ENCODE measurements around the gene LYRM4.

The LYRM4 gene

GRCh38 chr6:5138995-5139827 lies 121.5 kb downstream of the LYRM4 start:
- TF ChIP-seq POLR2A (IDR thresholded peaks at IDR 0.05; ENCODE audit: low read length), result no peak
- no peak for TF ChIP-seq GATA1 (IDR thresholded peaks at IDR 0.05; ENCODE audit: low read depth, low read length)
- no peak for DNase-seq

GRCh38 chr6:5136851-5137250 lies 123.9 kb downstream of the LYRM4 start:
- no peak for DNase-seq
- TF ChIP-seq GATA1 (IDR thresholded peaks at IDR 0.05; ENCODE audit: low read depth, low read length), result no peak
- no peak for TF ChIP-seq POLR2A (IDR thresholded peaks at IDR 0.05; ENCODE audit: low read length)

- TF ChIP-seq POLR2A (IDR thresholded peaks at IDR 0.05; ENCODE audit: low read length), result no peak
- no peak for TF ChIP-seq GATA1 (IDR thresholded peaks at IDR 0.05; ENCODE audit: low read depth, low read length)
- DNase-seq, result peak; percentile 54 to 73
Observed at GRCh38 chr6:5135788-5136376, 124.9 kb downstream of the LYRM4 start.

GRCh38 chr6:5133943-5134342 lies 126.8 kb downstream of the LYRM4 start:
- TF ChIP-seq GATA1 (IDR thresholded peaks at IDR 0.05; ENCODE audit: low read depth, low read length), result no peak
- no peak for DNase-seq

- TF ChIP-seq POLR2A (IDR thresholded peaks at IDR 0.05; ENCODE audit: low read length), result no peak
- no peak for TF ChIP-seq GATA1 (IDR thresholded peaks at IDR 0.05; ENCODE audit: low read depth, low read length)
- DNase-seq, result no peak
Observed at GRCh38 chr6:5132731-5133130, 128.0 kb downstream of the LYRM4 start.

- DNase-seq, result no peak
- no peak for TF ChIP-seq POLR2A (IDR thresholded peaks at IDR 0.05; ENCODE audit: low read length)
- TF ChIP-seq GATA1 (IDR thresholded peaks at IDR 0.05; ENCODE audit: low read depth, low read length), result no peak
Observed at GRCh38 chr6:5130135-5130866, 130.4 kb downstream of the LYRM4 start.

GRCh38 chr6:5128351-5128750 lies 132.4 kb downstream of the LYRM4 start:
- TF ChIP-seq GATA1 (IDR thresholded peaks at IDR 0.05; ENCODE audit: low read depth, low read length) (no peak), POLR2A (IDR thresholded peaks at IDR 0.05; ENCODE audit: low read length) (no peak)
- DNase-seq, result no peak

- no peak for DNase-seq
- TF ChIP-seq GATA1 (IDR thresholded peaks at IDR 0.05; ENCODE audit: low read depth, low read length), result no peak
- TF ChIP-seq POLR2A (IDR thresholded peaks at IDR 0.05; ENCODE audit: low read length), result no peak
Observed at GRCh38 chr6:5127106-5127687, 133.6 kb downstream of the LYRM4 start.

- DNase-seq, result no peak
Observed at GRCh38 chr6:5126214-5126613, 134.5 kb downstream of the LYRM4 start.

GRCh38 chr6:5125152-5126006 lies 135.4 kb downstream of the LYRM4 start:
- DNase-seq, result no peak

More at GRCh38 chr6:5126214-5126613, 134.5 kb downstream of the LYRM4 start:
- TF ChIP-seq POLR2A (IDR thresholded peaks at IDR 0.05; ENCODE audit: low read length) (no peak), GATA1 (IDR thresholded peaks at IDR 0.05; ENCODE audit: low read depth, low read length) (no peak)

GRCh38 chr6:5124526-5124925 lies 136.2 kb downstream of the LYRM4 start:
- no peak for DNase-seq
- TF ChIP-seq GATA1 (IDR thresholded peaks at IDR 0.05; ENCODE audit: low read depth, low read length) (no peak), POLR2A (IDR thresholded peaks at IDR 0.05; ENCODE audit: low read length) (no peak)

More at GRCh38 chr6:5125152-5126006, 135.4 kb downstream of the LYRM4 start:
- no peak for TF ChIP-seq GATA1 (IDR thresholded peaks at IDR 0.05; ENCODE audit: low read depth, low read length)
- TF ChIP-seq POLR2A (IDR thresholded peaks at IDR 0.05; ENCODE audit: low read length), result no peak

- no peak for TF ChIP-seq GATA1 (IDR thresholded peaks at IDR 0.05; ENCODE audit: low read depth, low read length)
- no peak for TF ChIP-seq POLR2A (IDR thresholded peaks at IDR 0.05; ENCODE audit: low read length)
- no peak for DNase-seq
Observed at GRCh38 chr6:5123296-5124143, 137.2 kb downstream of the LYRM4 start.

Measured in erythroblast (primary cell).